Large intestine (tissue), 3 donors: Measurements from ENCODE around the gene P2RY12. TPM values are rescaled to one million over a fixed set of nuclear protein-coding genes. Genes with fewer than 3 reads are reported as not detected.

ENCODE experiments used
- DNase-seq, 2 donors: peaks; one replicate each; pipeline versions ENCODE4 v3.0.0 to v3.0.0-alpha.2; 2013
- H3K27ac ChIP-seq: one replicate; pipeline ENCODE4 v1.5.1; 2013; ENCODE audit warnings: low read length
- H3K27me3 ChIP-seq: 2 replicates; pipeline ENCODE4 v1.6.1; 2013; ENCODE audit warnings: low read length; ENCODE audit not compliant: control insufficient read depth, insufficient read depth
- H3K36me3 ChIP-seq: 2 replicates; pipeline ENCODE4 v1.6.1; 2013; ENCODE audit warnings: low read length; ENCODE audit not compliant: control insufficient read depth, insufficient read depth
- H3K4me1 ChIP-seq: one replicate; pipeline ENCODE4 v1.6.1; 2013; ENCODE audit warnings: low read length; ENCODE audit not compliant: control insufficient read depth, insufficient read depth
- H3K4me3 ChIP-seq: one replicate; pipeline ENCODE4 v1.5.1; 2013; ENCODE audit warnings: low read length
- H3K9me3 ChIP-seq: one replicate; pipeline ENCODE4 v1.6.1; 2013; ENCODE audit warnings: mild to moderate bottlenecking, low read depth, low read length, moderate library complexity; ENCODE audit not compliant: control insufficient read depth
- WGBS: methylation state at CpG from one replicate; pipeline ENCODE4 v1.1.5; 2013; ENCODE audit warnings: low lambda C conversion rate; ENCODE audit not compliant: insufficient coverage; 5-methylcytosine and 5-hydroxymethylcytosine counted together
- polyA plus RNA-seq: library from polyadenylated mRNA; unstranded; fragments of 120-200 nt; gene quantifications from one replicate; pipeline ENCODE4 v1.2.1, GENCODE V29; 2013

Gene P2RY12
- polyA plus RNA-seq, 1 donor: 2.3 TPM

GRCh38 chr3:151297429-151297828 lies 87.1 kb downstream of the P2RY12 start:
- no peak overlapping the region for H3K4me3 ChIP-seq
- WGBS: 43% methylated on average over 1 of the region's 2 CpGs
- no peaks in the 10 kb centered on the region for H3K4me1 ChIP-seq

GRCh38 chr3:151296226-151296625 lies 88.3 kb downstream of the P2RY12 start:
- Histone ChIP-seq H3K9me3 (no peaks in the 10 kb centered on the region), H3K27ac (no peak overlapping the region), H3K27me3 (no peaks in the 10 kb centered on the region), H3K4me1 (no peaks in the 10 kb centered on the region), H3K4me3 (no peak overlapping the region), H3K36me3 (no peaks in the 10 kb centered on the region)
- no peak for DNase-seq
- no CpG with 5 or more reads among the region's 3 CpGs for WGBS

More at GRCh38 chr3:151297429-151297828, 87.1 kb downstream of the P2RY12 start:
- no peak overlapping the region for H3K27ac ChIP-seq
- no peaks in the 10 kb centered on the region for H3K9me3 ChIP-seq
- H3K27me3 ChIP-seq: no peaks in the 10 kb centered on the region
- H3K36me3 ChIP-seq: no peaks in the 10 kb centered on the region
- no peak for DNase-seq

- H3K36me3 ChIP-seq: no peaks in the 10 kb centered on the region
- no peaks in the 10 kb centered on the region for H3K4me1 ChIP-seq
- H3K27ac ChIP-seq: no peak overlapping the region
- no peaks in the 10 kb centered on the region for H3K9me3 ChIP-seq
- no peak for DNase-seq
- H3K4me3 ChIP-seq: no peak overlapping the region
- no CpG with 5 or more reads among the region's 6 CpGs for WGBS
- H3K27me3 ChIP-seq: no peaks in the 10 kb centered on the region
These were observed 91.4 kb downstream of the P2RY12 start for GRCh38 chr3:151293127-151293526.

GRCh38 chr3:151290673-151291072 lies 93.9 kb downstream of the P2RY12 start:
- no peaks in the 10 kb centered on the region for H3K36me3 ChIP-seq
- no peak for DNase-seq
- 100% methylated on average over 2 of the region's 3 CpGs for WGBS
- H3K27me3 ChIP-seq: no peaks in the 10 kb centered on the region
- no peak overlapping the region for H3K4me3 ChIP-seq
- no peaks in the 10 kb centered on the region for H3K9me3 ChIP-seq
- no peak overlapping the region for H3K27ac ChIP-seq
- no peaks in the 10 kb centered on the region for H3K4me1 ChIP-seq

- H3K27me3 ChIP-seq: no peaks in the 10 kb centered on the region
- no peak overlapping the region for H3K27ac ChIP-seq
- no peak overlapping the region for H3K4me3 ChIP-seq
- 15% methylated on average over 3 of the region's 3 CpGs for WGBS
- no peaks in the 10 kb centered on the region for H3K4me1 ChIP-seq
- H3K9me3 ChIP-seq: no peaks in the 10 kb centered on the region
- DNase-seq: no peak
- no peaks in the 10 kb centered on the region for H3K36me3 ChIP-seq
These were observed 95.1 kb downstream of the P2RY12 start for GRCh38 chr3:151289445-151289844.

Other genes with a start within 250 kb of the P2RY12 start
- gene GPR171, start 181.5 kb downstream of the P2RY12 start, polyA plus RNA-seq: 2.5 TPM
- gene P2RY14, start 106.2 kb downstream of the P2RY12 start, polyA plus RNA-seq: 2.8 TPM
- gene GPR87, start 67.9 kb downstream of the P2RY12 start, polyA plus RNA-seq: not detected
- gene P2RY13, start 55.2 kb downstream of the P2RY12 start, polyA plus RNA-seq: 4.9 TPM
- gene IGSF10, start 76.3 kb upstream of the P2RY12 start, polyA plus RNA-seq: 1.7 TPM